DOHH2 (cell line): ENCODE measurements around the gene COPZ2.
"Not testable (repeated sequence)": the region's sequence is repeated elsewhere in the genome, so short reads cannot be mapped to it uniquely, and the experiment has no call there.

Source experiments
- CTCF ChIP-seq: fragments of 200-600 bp; sonication (generic); IDR thresholded peaks from one replicate; pipeline ENCODE4 v1.5.1; 2014; ENCODE audit warnings: antibody characterized with exemption, mild to moderate bottlenecking, low read depth, low read length; ENCODE audit not compliant: poor library complexity, severe bottlenecking
- EZH2phosphoT487 ChIP-seq: fragments of 200-600 bp; sonication (generic); IDR thresholded peaks from 2 replicates; pipeline ENCODE4 v1.6.1; 2017; ENCODE audit warnings: borderline replicate concordance, mild to moderate bottlenecking, antibody characterized with exemption, low read length, moderate library complexity, mixed read lengths

- not testable (repeated sequence) for TF ChIP-seq CTCF, EZH2phosphoT487
These were observed 36.0 kb upstream of the COPZ2 start for GRCh38 chr17:48073566-48074094.
